Liver (tissue), 3 donors: ENCODE data around the gene TEX2.

Experiments used
- ATF3 ChIP-seq: IDR thresholded peaks from 2 replicates; pipeline ENCODE4 v1.6.1; 2016; ENCODE audit warnings: antibody characterized with exemption
- CTCF ChIP-seq: fragments of 150-350 bp; IDR thresholded peaks from 2 replicates; pipeline ENCODE4 v1.5.1; 2017; ENCODE audit warnings: improper control_type of control experiment, low read depth, low read length; ENCODE audit not compliant: missing input control
- FOXA2 ChIP-seq: IDR thresholded peaks from 2 replicates; pipeline ENCODE4 v1.6.1; 2016; ENCODE audit warnings: antibody characterized with exemption
- donor health status: healthy.
- donor health status: healthy.

GRCh38 chr17:64134216-64134970 lies 128.7 kb downstream of the TEX2 start:
- TF ChIP-seq CTCF (no peak), ATF3 (no peak), FOXA2 (peak; percentile 91)
